Measurements from ENCODE around the gene BLTP1. TPM values are rescaled to one million over a fixed set of nuclear protein-coding genes. Genes with fewer than 3 reads are reported as not detected.

The BLTP1 gene
- total RNA-seq, 1 donor: 121 TPM

DNA sequence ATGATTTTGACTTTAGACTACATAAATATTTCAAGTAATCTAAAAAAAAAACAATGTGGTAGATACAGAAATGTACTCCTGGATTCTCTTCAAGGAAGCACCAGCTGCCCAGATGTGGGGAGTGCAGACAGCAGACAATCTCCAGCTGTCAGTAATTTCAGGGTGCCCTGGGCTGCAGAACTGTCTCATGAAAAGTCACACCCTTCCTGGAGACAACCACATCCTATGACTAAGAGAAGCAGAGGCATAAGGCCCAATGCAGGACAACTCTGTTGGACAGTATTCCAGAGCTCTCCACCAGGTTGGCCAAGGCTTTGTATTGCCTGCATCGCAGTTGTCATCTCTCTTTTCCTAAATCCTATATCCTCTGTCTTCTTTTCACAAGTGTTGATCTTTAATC lies 34.4 kb upstream of the BLTP1 start:
- Histone ChIP-seq H3K4me1 (ENCODE audit: insufficient read depth, low read length) (no peaks in the 10 kb centered on the region), H3K36me3 (ENCODE audit: insufficient read depth, low read length) (no peaks in the 10 kb centered on the region), H4K20me1 (ENCODE audit: insufficient read depth, low read length) (no peaks in the 10 kb centered on the region), H2AFZ (ENCODE audit: low read length) (no peak overlapping the region), H3K4me2 (ENCODE audit: insufficient read depth, low read length) (no peak overlapping the region), H3K9me3 (ENCODE audit: low read depth, low read length) (no peaks in the 10 kb centered on the region), H3K4me3 (ENCODE audit: insufficient read depth, low read length) (no peak overlapping the region), H3K79me2 (ENCODE audit: insufficient read depth, low read length) (no peaks in the 10 kb centered on the region), H3K27ac (ENCODE audit: low read depth, low read length) (no peak overlapping the region), H3K27me3 (ENCODE audit: insufficient read depth, low read length) (no peaks in the 10 kb centered on the region)
- TF ChIP-seq, protein P1, sequence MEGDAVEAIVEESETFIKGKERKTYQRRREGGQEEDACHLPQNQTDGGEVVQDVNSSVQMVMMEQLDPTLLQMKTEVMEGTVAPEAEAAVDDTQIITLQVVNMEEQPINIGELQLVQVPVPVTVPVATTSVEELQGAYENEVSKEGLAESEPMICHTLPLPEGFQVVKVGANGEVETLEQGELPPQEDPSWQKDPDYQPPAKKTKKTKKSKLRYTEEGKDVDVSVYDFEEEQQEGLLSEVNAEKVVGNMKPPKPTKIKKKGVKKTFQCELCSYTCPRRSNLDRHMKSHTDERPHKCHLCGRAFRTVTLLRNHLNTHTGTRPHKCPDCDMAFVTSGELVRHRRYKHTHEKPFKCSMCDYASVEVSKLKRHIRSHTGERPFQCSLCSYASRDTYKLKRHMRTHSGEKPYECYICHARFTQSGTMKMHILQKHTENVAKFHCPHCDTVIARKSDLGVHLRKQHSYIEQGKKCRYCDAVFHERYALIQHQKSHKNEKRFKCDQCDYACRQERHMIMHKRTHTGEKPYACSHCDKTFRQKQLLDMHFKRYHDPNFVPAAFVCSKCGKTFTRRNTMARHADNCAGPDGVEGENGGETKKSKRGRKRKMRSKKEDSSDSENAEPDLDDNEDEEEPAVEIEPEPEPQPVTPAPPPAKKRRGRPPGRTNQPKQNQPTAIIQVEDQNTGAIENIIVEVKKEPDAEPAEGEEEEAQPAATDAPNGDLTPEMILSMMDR (IDR thresholded peaks at IDR 0.05; ENCODE audit: extremely low read depth, low read depth, low read length): no peak
- DNase-seq (ENCODE audit: insufficient read length, low spot score, missing footprints): no peak

DNA sequence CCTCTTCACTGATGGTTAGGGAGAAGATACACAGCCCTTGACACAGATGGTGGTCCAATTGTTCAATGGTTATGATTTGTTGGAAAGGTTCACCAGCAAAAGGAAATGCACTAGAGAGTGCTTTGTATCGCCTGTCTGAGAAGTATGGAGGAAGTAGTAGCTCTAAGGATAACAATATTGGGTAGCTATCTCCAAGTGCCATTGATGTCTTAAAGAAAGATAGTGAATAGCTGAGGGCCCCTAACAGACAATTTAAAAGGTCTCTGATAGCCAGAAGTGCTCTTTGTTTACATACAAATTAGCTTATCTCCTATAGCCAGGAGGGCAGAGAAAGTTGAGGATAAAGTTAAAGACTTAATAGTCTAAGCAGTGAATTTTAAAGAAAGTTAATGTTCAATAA lies 33.9 kb upstream of the BLTP1 start:
- no peaks in the 10 kb centered on the region for H3K36me3 ChIP-seq (ENCODE audit: insufficient read depth, low read length)
- H3K27me3 ChIP-seq (ENCODE audit: insufficient read depth, low read length): no peaks in the 10 kb centered on the region
- TF ChIP-seq, protein P1 (IDR thresholded peaks at IDR 0.05; ENCODE audit: extremely low read depth, low read depth, low read length): no peak
- H3K79me2 ChIP-seq (ENCODE audit: insufficient read depth, low read length): no peaks in the 10 kb centered on the region
- H3K4me1 ChIP-seq (ENCODE audit: insufficient read depth, low read length): no peaks in the 10 kb centered on the region
- no peak overlapping the region for H3K27ac ChIP-seq (ENCODE audit: low read depth, low read length)
- no peaks in the 10 kb centered on the region for H4K20me1 ChIP-seq (ENCODE audit: insufficient read depth, low read length)
- H3K9me3 ChIP-seq (ENCODE audit: low read depth, low read length): no peaks in the 10 kb centered on the region
- H3K4me3 ChIP-seq (ENCODE audit: insufficient read depth, low read length): no peak overlapping the region
- H3K4me2 ChIP-seq (ENCODE audit: insufficient read depth, low read length): no peak overlapping the region
- no peak for DNase-seq (ENCODE audit: insufficient read length, low spot score, missing footprints)
- H2AFZ ChIP-seq (ENCODE audit: low read length): no peak overlapping the region

DNA sequence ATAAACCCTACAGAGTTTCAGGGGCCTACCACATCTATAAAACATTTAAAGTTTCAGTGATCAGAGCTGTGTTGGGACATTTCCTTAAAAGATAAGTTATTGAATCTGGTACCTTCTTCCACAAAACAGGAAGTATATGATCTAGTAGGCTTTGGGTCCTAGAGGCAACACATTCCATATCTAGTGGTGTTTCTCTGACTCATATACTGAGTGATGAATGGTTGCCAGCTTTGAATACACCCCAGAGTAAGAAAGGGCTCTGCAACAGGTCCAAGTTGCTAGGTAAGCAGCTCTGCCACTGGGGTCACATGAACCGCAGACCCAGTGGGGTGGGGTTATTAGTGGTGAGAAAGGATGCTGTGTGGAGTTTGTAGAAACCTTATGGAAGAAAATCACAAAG lies 32.4 kb upstream of the BLTP1 start:
- TF ChIP-seq, protein P1 (IDR thresholded peaks at IDR 0.05; ENCODE audit: extremely low read depth, low read depth, low read length): no peak
- no peak overlapping the region for H3K4me3 ChIP-seq (ENCODE audit: insufficient read depth, low read length)
- H3K4me1 ChIP-seq (ENCODE audit: insufficient read depth, low read length): no peaks in the 10 kb centered on the region
- H3K27me3 ChIP-seq (ENCODE audit: insufficient read depth, low read length): no peaks in the 10 kb centered on the region
- no peak overlapping the region for H3K27ac ChIP-seq (ENCODE audit: low read depth, low read length)
- H3K9me3 ChIP-seq (ENCODE audit: low read depth, low read length): no peaks in the 10 kb centered on the region
- no peak for DNase-seq (ENCODE audit: insufficient read length, low spot score, missing footprints)
- no peak overlapping the region for H2AFZ ChIP-seq (ENCODE audit: low read length)
- H3K36me3 ChIP-seq (ENCODE audit: insufficient read depth, low read length): no peaks in the 10 kb centered on the region
- H4K20me1 ChIP-seq (ENCODE audit: insufficient read depth, low read length): no peaks in the 10 kb centered on the region
- H3K79me2 ChIP-seq (ENCODE audit: insufficient read depth, low read length): no peaks in the 10 kb centered on the region
- no peak overlapping the region for H3K4me2 ChIP-seq (ENCODE audit: insufficient read depth, low read length)

DNA sequence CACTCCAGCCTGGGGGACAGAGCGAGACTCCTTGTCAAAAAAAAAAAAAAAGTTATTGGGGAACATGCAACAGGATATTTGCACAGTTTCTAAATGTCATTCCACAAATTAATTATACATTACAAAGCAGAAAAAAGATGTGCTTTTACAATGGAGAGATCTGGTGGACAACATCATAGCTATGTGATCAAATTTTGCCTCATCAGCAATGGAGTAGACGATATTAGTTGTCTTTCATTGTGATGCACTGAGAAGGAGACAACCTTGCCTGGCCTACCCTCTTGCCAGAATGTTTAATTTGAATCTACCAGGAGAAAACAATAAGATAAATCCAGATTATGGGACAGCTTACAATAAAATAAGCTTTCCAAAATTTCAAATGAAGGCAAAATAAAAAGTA lies 30.5 kb upstream of the BLTP1 start:
- no peaks in the 10 kb centered on the region for H3K4me1 ChIP-seq (ENCODE audit: insufficient read depth, low read length)
- H3K36me3 ChIP-seq (ENCODE audit: insufficient read depth, low read length): no peaks in the 10 kb centered on the region
- no peaks in the 10 kb centered on the region for H3K9me3 ChIP-seq (ENCODE audit: low read depth, low read length)
- H4K20me1 ChIP-seq (ENCODE audit: insufficient read depth, low read length): no peaks in the 10 kb centered on the region
- H3K4me2 ChIP-seq (ENCODE audit: insufficient read depth, low read length): no peak overlapping the region
- no peak overlapping the region for H2AFZ ChIP-seq (ENCODE audit: low read length)
- no peaks in the 10 kb centered on the region for H3K79me2 ChIP-seq (ENCODE audit: insufficient read depth, low read length)
- no peaks in the 10 kb centered on the region for H3K27me3 ChIP-seq (ENCODE audit: insufficient read depth, low read length)
- H3K27ac ChIP-seq (ENCODE audit: low read depth, low read length): no peak overlapping the region
- TF ChIP-seq, protein P1 (IDR thresholded peaks at IDR 0.05; ENCODE audit: extremely low read depth, low read depth, low read length): no peak
- no peak for DNase-seq (ENCODE audit: insufficient read length, low spot score, missing footprints)
- no peak overlapping the region for H3K4me3 ChIP-seq (ENCODE audit: insufficient read depth, low read length)
